GM12874 (cell line): Measurements from ENCODE around the gene REG4.

ENCODE experiments used
- TF ChIP-seq, protein P1 (sequence below): IDR thresholded peaks from 2 replicates; pipeline ENCODE4 v1.5.1; 2011; ENCODE audit warnings: low read depth, mild to moderate bottlenecking, control low read depth, low read length, moderate library complexity; ENCODE audit not compliant: insufficient read depth

REG4 gene

GRCh38 chr1:119773711-119774241 is 37.5 kb downstream of the REG4 start:
- TF ChIP-seq, protein P1, sequence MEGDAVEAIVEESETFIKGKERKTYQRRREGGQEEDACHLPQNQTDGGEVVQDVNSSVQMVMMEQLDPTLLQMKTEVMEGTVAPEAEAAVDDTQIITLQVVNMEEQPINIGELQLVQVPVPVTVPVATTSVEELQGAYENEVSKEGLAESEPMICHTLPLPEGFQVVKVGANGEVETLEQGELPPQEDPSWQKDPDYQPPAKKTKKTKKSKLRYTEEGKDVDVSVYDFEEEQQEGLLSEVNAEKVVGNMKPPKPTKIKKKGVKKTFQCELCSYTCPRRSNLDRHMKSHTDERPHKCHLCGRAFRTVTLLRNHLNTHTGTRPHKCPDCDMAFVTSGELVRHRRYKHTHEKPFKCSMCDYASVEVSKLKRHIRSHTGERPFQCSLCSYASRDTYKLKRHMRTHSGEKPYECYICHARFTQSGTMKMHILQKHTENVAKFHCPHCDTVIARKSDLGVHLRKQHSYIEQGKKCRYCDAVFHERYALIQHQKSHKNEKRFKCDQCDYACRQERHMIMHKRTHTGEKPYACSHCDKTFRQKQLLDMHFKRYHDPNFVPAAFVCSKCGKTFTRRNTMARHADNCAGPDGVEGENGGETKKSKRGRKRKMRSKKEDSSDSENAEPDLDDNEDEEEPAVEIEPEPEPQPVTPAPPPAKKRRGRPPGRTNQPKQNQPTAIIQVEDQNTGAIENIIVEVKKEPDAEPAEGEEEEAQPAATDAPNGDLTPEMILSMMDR, result no peak

DNA sequence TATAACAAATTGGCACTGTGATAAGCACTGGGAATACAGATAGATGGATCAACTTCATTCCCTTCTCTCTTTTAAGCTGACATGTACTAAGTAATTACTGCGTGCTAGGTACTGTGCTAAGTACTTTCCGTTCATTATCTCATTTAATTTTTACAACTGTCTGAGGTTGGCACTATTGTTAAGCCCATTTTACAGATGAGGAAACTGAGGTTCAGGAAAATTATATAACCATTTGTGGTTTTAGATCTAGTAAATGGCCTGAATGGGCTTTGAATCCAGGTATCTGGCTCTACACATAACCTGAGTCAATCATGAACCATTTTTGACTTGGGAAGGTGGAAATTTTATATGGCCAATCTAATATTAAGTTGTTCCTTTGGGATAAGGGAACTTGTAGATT is 39.0 kb downstream of the REG4 start:
- TF ChIP-seq, protein P1, result no peak

- TF ChIP-seq, protein P1, result no peak
Observed at GRCh38 chr1:119771770-119772169, 39.5 kb downstream of the REG4 start.

GRCh38 chr1:119771016-119771415 is 40.2 kb downstream of the REG4 start:
- TF ChIP-seq, protein P1, result no peak

GRCh38 chr1:119768778-119769177 is 42.5 kb downstream of the REG4 start, which contains the start of gene HMGCS2:
HMGCS2 (minus strand) TSS chr1:119768905; CDS start chr1:119768844, 61 bp downstream.
- TF ChIP-seq, protein P1, result no peak

DNA sequence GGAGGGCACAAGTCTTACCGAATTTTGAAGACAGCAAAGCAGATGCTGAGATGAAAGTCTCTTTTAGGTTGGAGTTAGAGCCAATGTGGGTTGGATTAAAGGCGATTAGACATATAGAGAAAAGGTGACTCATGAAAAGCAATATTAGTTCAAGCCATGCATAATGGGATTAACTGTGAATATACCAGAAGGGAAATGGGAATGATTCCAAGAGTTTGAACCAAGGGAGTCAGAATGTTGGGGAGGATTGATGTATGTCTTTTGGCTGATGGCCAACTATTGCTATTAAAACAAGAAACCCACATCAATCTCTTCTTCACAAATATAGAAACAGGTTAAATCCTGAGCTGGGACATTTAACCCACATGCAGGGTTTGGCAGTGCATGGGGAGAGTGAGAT is 43.8 kb downstream of the REG4 start:
- TF ChIP-seq, protein P1, result no peak

DNA sequence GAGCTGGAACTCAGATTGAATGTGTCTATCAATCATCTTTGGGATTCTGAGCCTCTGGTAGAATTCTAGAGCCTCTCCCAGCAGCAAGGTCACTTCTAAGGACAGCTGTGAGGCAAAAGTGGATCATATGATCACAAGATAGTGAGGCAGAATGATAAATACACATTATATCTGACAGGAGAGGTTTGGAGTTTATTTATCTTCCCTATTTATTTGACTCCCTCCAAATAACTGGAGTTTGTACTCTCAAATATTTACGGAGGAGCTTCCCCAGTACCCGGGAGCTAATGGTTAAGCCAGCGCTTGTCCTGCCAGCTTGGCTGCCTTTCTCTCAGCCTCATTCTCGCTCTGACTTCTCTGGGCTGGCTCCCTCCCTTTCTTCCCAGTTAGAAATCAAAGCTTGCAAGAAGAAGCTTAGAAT is 44.9 kb downstream of the REG4 start:
- TF ChIP-seq, protein P1, result no peak

- TF ChIP-seq, protein P1, result no peak
Observed at GRCh38 chr1:119764220-119764619, 47.0 kb downstream of the REG4 start.
